Dedifferentiated amniotic fluid mesenchymal stem cell (primary cell): ENCODE results near the gene NEK6.
"Not testable (repeated sequence)": the region's sequence is repeated elsewhere in the genome, so short reads cannot be mapped to it uniquely, and the experiment has no call there.

Source experiments
- DNase-seq: peaks from one replicate; pipeline ENCODE4 v3.0.0-alpha.2; 2016; ENCODE audit errors: extremely low spot score

NEK6 gene

GRCh38 chr9:124228516-124228915 is 29.2 kb upstream of the NEK6 start:
- no peak for DNase-seq

GRCh38 chr9:124231095-124231737 is 26.5 kb upstream of the NEK6 start:
- no peak for DNase-seq

GRCh38 chr9:124238546-124239140 is 19.1 kb upstream of the NEK6 start:
- DNase-seq: no peak

- DNase-seq: no peak
Measured at GRCh38 chr9:124239249-124240073, 18.3 kb upstream of the NEK6 start.

GRCh38 chr9:124242331-124243194 is 15.2 kb upstream of the NEK6 start:
- no peak for DNase-seq

GRCh38 chr9:124247393-124247792 is 10.4 kb upstream of the NEK6 start:
- not testable (repeated sequence) for DNase-seq

- no peak for DNase-seq
Measured at GRCh38 chr9:124248066-124248465, 9.7 kb upstream of the NEK6 start.

- DNase-seq: no peak
Measured at GRCh38 chr9:124248960-124249359, 8.8 kb upstream of the NEK6 start.

GRCh38 chr9:124251204-124251603 is 6.5 kb upstream of the NEK6 start:
- no peak for DNase-seq

GRCh38 chr9:124251605-124252378 is 6.0 kb upstream of the NEK6 start:
- peak; percentile 43 for DNase-seq

- DNase-seq: not testable (repeated sequence)
Measured at GRCh38 chr9:124252878-124253277, 4.9 kb upstream of the NEK6 start.

GRCh38 chr9:124254261-124254682 is 3.5 kb upstream of the NEK6 start:
- no peak for DNase-seq

- DNase-seq: no peak
Measured at GRCh38 chr9:124255222-124255621, 2.5 kb upstream of the NEK6 start.

- peak; percentile 70 for DNase-seq
Measured at GRCh38 chr9:124256517-124257069, 1.2 kb upstream of the NEK6 start.

GRCh38 chr9:124257070-124257843 is 492 bp upstream of the NEK6 start:
- no peak for DNase-seq

GRCh38 chr9:124258607-124259157 is 933 bp downstream of the NEK6 start:
- no peak for DNase-seq

GRCh38 chr9:124259158-124259808 is 1.5 kb downstream of the NEK6 start:
- DNase-seq: peak; percentile 74

- peak; percentile 63 for DNase-seq
Measured at GRCh38 chr9:124260769-124261603, 3.2 kb downstream of the NEK6 start.
